ENCODE data around the gene CFAP99. TPM values are rescaled to one million over a fixed set of nuclear protein-coding genes. Genes with fewer than 3 reads are reported as not detected.

Gene CFAP99
- total and polyA plus RNA-seq, 9 of the 15 experiments (the other 6 are each of a cell fraction or from before 2014, with no cell fraction given), result 0.07 to 0.18 (median 0.09) TPM; not detected in 6

- TF ChIP-seq HDAC8 (tag; IDR thresholded peaks at IDR 0.05), result no peak
- no peak for TF ChIP-seq THRAP3 (IDR thresholded peaks at IDR 0.05; ENCODE audit: borderline replicate concordance)
- TF ChIP-seq BRCA1 (IDR thresholded peaks at IDR 0.05), result no peak
- TF ChIP-seq BRCA1 (CRISPR knock-in tag; IDR thresholded peaks at IDR 0.05), result no peak
- TF ChIP-seq TARDBP (IDR thresholded peaks at IDR 0.05), result 0 out of 2 replicates have a peak, but pooled peaks have one; percentile 61
- no peak for TF ChIP-seq BRD4 (IDR thresholded peaks at IDR 0.05)
- no peak for TF ChIP-seq GABPA (tag; conservative IDR thresholded peaks at IDR 0.05; ENCODE audit: low read depth)
- TF ChIP-seq ZFP1 (CRISPR knock-in tag; IDR thresholded peaks at IDR 0.05), result no peak
- TF ChIP-seq ZNF408 (CRISPR knock-in tag; IDR thresholded peaks at IDR 0.05; ENCODE audit: low read depth), result no peak
- no peak for TF ChIP-seq TAF1 (IDR thresholded peaks at IDR 0.05; ENCODE audit: control insufficient read depth, extremely low read depth, insufficient read depth, low read length, severe bottlenecking)
- no peak for TF ChIP-seq ZNF75A (CRISPR knock-in tag; IDR thresholded peaks at IDR 0.05)
- no peak for TF ChIP-seq ERF (CRISPR knock-in tag; IDR thresholded peaks at IDR 0.05)
- TF ChIP-seq VEZF1 (CRISPR knock-in tag; IDR thresholded peaks at IDR 0.05), result peak; percentile 62
- no peak for TF ChIP-seq MYBL2 (IDR thresholded peaks at IDR 0.05; ENCODE audit: low read depth)
- no peak for TF ChIP-seq MYBL2 (CRISPR knock-in tag; IDR thresholded peaks at IDR 0.05; ENCODE audit: borderline replicate concordance)
- TF ChIP-seq ZNF699 (CRISPR knock-in tag; IDR thresholded peaks at IDR 0.05; ENCODE audit: insufficient replicate concordance), result no peak
- TF ChIP-seq EP300 (IDR thresholded peaks at IDR 0.05; ENCODE audit: low read length), result no peak
- TF ChIP-seq HDGF (IDR thresholded peaks at IDR 0.05), result no peak
- TF ChIP-seq KAT2B (IDR thresholded peaks at IDR 0.05; ENCODE audit: low read depth, low read length), result peak; percentile 22
- peak; percentile 96 for TF ChIP-seq CTBP1 (IDR thresholded peaks at IDR 0.05; ENCODE audit: borderline replicate concordance)
- TF ChIP-seq SNIP1 (IDR thresholded peaks at IDR 0.05; ENCODE audit: low read depth), result no peak
- TF ChIP-seq HMG20A (CRISPR knock-in tag; conservative IDR thresholded peaks at IDR 0.05), result no peak
- TF ChIP-seq ZBTB8A (IDR thresholded peaks at IDR 0.05; ENCODE audit: partially characterized antibody), result no peak
- TF ChIP-seq NCOA2 (IDR thresholded peaks at IDR 0.05; ENCODE audit: partially characterized antibody in 2 of 2), result no peak
- no peak for TF ChIP-seq MCM7 (IDR thresholded peaks at IDR 0.05)
- TF ChIP-seq FOXP4 (CRISPR knock-in tag; IDR thresholded peaks at IDR 0.05; ENCODE audit: borderline replicate concordance), result no peak
- TF ChIP-seq MED1 (CRISPR knock-in tag; IDR thresholded peaks at IDR 0.05; ENCODE audit: borderline replicate concordance), result no peak
Measured at GRCh38 chr4:2441393-2442174, 22.8 kb downstream of the CFAP99 start (continued).

All from K562 (cell line).